Trophoblast cell (in vitro differentiated cells and primary cell): ENCODE data around the gene CLEC16A.
A peak's percentile ranks its signal among the peaks of the same experiment; 100 is the strongest.

ENCODE experiments used
- DNase-seq, 2 donors: peaks; one replicate each; pipeline ENCODE4 v3.0.0-alpha.2; 2016
- H2AFZ ChIP-seq: 2 replicates; pipeline ENCODE4 v1.6.1; 2013; ENCODE audit warnings: low read length, moderate library complexity, mild to moderate bottlenecking; ENCODE audit not compliant: insufficient read depth, poor library complexity
- H2AK5ac ChIP-seq: 2 replicates; pipeline ENCODE4 v1.6.1; 2013; ENCODE audit warnings: mild to moderate bottlenecking, low read length
- H2BK120ac ChIP-seq: 2 replicates; pipeline ENCODE4 v1.6.1; 2013; ENCODE audit warnings: low read length, mild to moderate bottlenecking, moderate library complexity; ENCODE audit not compliant: insufficient read depth, poor library complexity
- H2BK12ac ChIP-seq: 2 replicates; pipeline ENCODE4 v1.6.1; 2013; ENCODE audit warnings: mild to moderate bottlenecking, low read length, moderate library complexity
- H2BK5ac ChIP-seq: 2 replicates; pipeline ENCODE4 v1.6.1; 2013; ENCODE audit warnings: low read length, low read depth, moderate library complexity, mild to moderate bottlenecking; ENCODE audit not compliant: poor library complexity
- H3K14ac ChIP-seq: 2 replicates; pipeline ENCODE4 v1.6.1; 2013; ENCODE audit warnings: mild to moderate bottlenecking, low read length
- H3K18ac ChIP-seq: 2 replicates; pipeline ENCODE4 v1.6.1; 2013; ENCODE audit warnings: mild to moderate bottlenecking, low read length
- H3K23ac ChIP-seq: 2 replicates; pipeline ENCODE4 v1.6.1; 2013; ENCODE audit warnings: low read length
- H3K27ac ChIP-seq: 2 replicates; pipeline ENCODE4 v1.5.1; 2013; ENCODE audit warnings: low read depth, mild to moderate bottlenecking, inconsistent platforms, low read length, moderate library complexity
- H3K27me3 ChIP-seq: 2 replicates; pipeline ENCODE4 v1.6.1; 2013; ENCODE audit warnings: inconsistent platforms, mild to moderate bottlenecking, low read length, moderate library complexity; ENCODE audit not compliant: insufficient read depth
- H3K36me3 ChIP-seq, 2 experiments: 1 replicate in 1 of 2; 2 replicates in 1 of 2; pipeline ENCODE4 v1.6.1; 2013; ENCODE audit warnings: low read length in 2 of 2, mild to moderate bottlenecking in 2 of 2, moderate library complexity in 1 of 2; ENCODE audit not compliant: insufficient read depth in 2 of 2, control insufficient read depth in 1 of 2
- H3K4ac ChIP-seq: 2 replicates; pipeline ENCODE4 v1.6.1; 2013; ENCODE audit warnings: low read depth, mild to moderate bottlenecking, low read length, moderate library complexity
- H3K4me1 ChIP-seq, 2 experiments: 1 replicate in 1 of 2; 2 replicates in 1 of 2; pipeline ENCODE4 v1.6.1; 2013; ENCODE audit warnings: low read length in 2 of 2, mild to moderate bottlenecking in 2 of 2, moderate library complexity in 1 of 2; ENCODE audit not compliant: insufficient read depth in 2 of 2, control insufficient read depth in 1 of 2
- H3K4me2 ChIP-seq: 2 replicates; pipeline ENCODE4 v1.6.1; 2013; ENCODE audit warnings: inconsistent platforms, mild to moderate bottlenecking, low read length, moderate library complexity
- H3K4me3 ChIP-seq: 2 replicates; pipeline ENCODE4 v1.5.1; 2013; ENCODE audit warnings: mild to moderate bottlenecking, low read depth, low read length, inconsistent platforms
- H3K79me1 ChIP-seq: one replicate; pipeline ENCODE4 v1.6.1; 2013; ENCODE audit warnings: low read length
- H3K79me2 ChIP-seq: 2 replicates; pipeline ENCODE4 v1.6.1; 2013; ENCODE audit warnings: low read length, mild to moderate bottlenecking; ENCODE audit not compliant: control insufficient read depth, insufficient read depth, poor library complexity
- H3K9ac ChIP-seq: 2 replicates; pipeline ENCODE4 v1.6.1; 2013; ENCODE audit warnings: mild to moderate bottlenecking, low read length
- H3K9me3 ChIP-seq: 2 replicates; pipeline ENCODE4 v1.6.1; 2013; ENCODE audit warnings: low read depth, mild to moderate bottlenecking, control low read depth, inconsistent platforms, low read length; ENCODE audit not compliant: insufficient read depth
- H4K12ac ChIP-seq: 2 replicates; pipeline ENCODE4 v1.6.1; 2013; ENCODE audit warnings: low read depth, mild to moderate bottlenecking, low read length, moderate library complexity
- H4K8ac ChIP-seq: 2 replicates; pipeline ENCODE4 v1.6.1; 2013; ENCODE audit warnings: low read depth, mild to moderate bottlenecking, low read length, moderate library complexity
- H4K91ac ChIP-seq: one replicate; pipeline ENCODE4 v1.6.1; 2013; ENCODE audit warnings: low read depth, mild to moderate bottlenecking, low read length, moderate library complexity
- WGBS: extraction: QIAGEN DNeasy Blood & Tissue Kit; methylation state at CpG from one replicate; pipeline ENCODE4 v1.1.7; 2013; ENCODE audit warnings: missing lambda C conversion rate; ENCODE audit not compliant: insufficient read length, insufficient coverage; ENCODE audit errors: extremely low coverage; 5-methylcytosine and 5-hydroxymethylcytosine counted together

Gene CLEC16A

DNA sequence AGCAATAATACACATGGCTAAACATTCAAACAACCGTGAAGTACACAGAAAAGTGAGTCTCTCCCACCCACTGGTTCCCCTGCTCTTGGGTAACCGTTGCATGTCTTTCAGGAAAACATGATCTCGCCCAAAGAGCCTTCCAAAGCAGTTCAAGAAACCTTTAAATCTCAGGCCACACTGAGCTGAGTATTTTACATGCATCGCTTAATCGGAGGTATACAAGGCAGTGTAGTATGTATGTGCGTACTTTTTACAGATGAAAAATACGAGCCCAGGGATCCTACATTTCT lies 1.4 kb upstream of the CLEC16A start:
- H3K36me3 ChIP-seq = peaks cover 5 to 6% of the 10 kb centered on the region in 2 experiments
- peaks cover 18% of the 10 kb centered on the region for H3K79me2 ChIP-seq
- H4K8ac ChIP-seq = no peak overlapping the region
- H4K91ac ChIP-seq = no peak overlapping the region
- no peak overlapping the region for H3K14ac ChIP-seq
- peaks cover 22 to 38% of the 10 kb centered on the region in 2 experiments for H3K4me1 ChIP-seq
- no peak overlapping the region for H3K4ac ChIP-seq
- no CpG with 5 or more reads among the region's 7 CpGs for WGBS
- H2BK5ac ChIP-seq = no peak overlapping the region
- H4K12ac ChIP-seq = no peak overlapping the region
- no peak overlapping the region for H3K27ac ChIP-seq
- H3K27me3 ChIP-seq = no peaks in the 10 kb centered on the region
- no peak for DNase-seq
- H3K9me3 ChIP-seq = no peaks in the 10 kb centered on the region
- no peak overlapping the region for H2BK120ac ChIP-seq
- no peak overlapping the region for H3K18ac ChIP-seq
- H3K4me3 ChIP-seq = no peak overlapping the region
- H3K23ac ChIP-seq = no peak overlapping the region
- H3K9ac ChIP-seq = no peak overlapping the region
- no peak overlapping the region for H2AK5ac ChIP-seq
- no peak overlapping the region for H2BK12ac ChIP-seq
- peaks cover 7% of the 10 kb centered on the region for H3K79me1 ChIP-seq
- H3K4me2 ChIP-seq = no peak overlapping the region
- H2AFZ ChIP-seq = no peak overlapping the region

DNA sequence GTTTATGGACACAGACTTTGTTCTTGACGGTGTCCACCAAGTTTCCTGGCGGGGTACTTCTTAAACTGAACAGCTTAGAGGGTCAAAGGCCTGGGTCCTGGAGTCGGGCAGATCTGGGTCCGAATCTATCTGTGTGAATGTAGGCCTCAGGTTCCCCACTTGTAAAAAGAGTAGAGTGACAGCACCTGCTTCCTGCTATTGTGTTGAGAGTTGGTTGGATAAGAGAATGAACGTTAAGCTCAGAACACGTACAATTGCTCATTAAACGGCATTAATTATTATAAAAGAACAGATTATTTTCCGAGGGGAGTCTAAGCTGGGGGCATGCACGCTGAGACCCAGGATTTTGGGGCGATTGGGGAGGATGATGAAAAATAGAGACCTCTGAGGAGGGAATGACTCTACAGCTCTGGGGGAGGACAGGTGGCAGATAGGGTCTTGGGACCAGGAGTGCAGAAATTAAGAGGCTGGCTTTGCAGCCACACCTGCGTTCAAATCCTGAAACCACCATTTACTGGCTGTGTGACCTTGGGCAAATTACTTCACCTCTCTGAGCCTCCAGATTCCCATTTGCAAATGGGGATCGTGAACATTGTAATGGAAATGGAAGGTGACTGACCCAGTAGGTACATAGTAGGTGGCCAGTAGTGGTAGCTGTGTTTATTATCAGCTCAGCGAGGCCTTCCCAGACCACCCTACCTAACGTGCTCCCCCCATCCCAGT lies 862 bp downstream of the CLEC16A start:
- Histone ChIP-seq H3K4ac (peak overlapping the region; percentile 44), H2BK120ac (no peak overlapping the region), H3K79me1 (peaks cover 7% of the 10 kb centered on the region), H2AK5ac (no peak overlapping the region), H3K23ac (no peak overlapping the region), H3K27ac (no peak overlapping the region), H3K4me1 (peaks cover 31 to 35% of the 10 kb centered on the region in 2 experiments), H3K4me3 (peak overlapping the region; percentile 99), H2AFZ (no peak overlapping the region), H2BK5ac (no peak overlapping the region), H3K14ac (peak overlapping the region; percentile 81), H3K9me3 (no peaks in the 10 kb centered on the region), H3K79me2 (peaks cover 16% of the 10 kb centered on the region), H3K4me2 (peak overlapping the region; percentile 62), H3K18ac (no peak overlapping the region), H4K8ac (no peak overlapping the region), H3K36me3 (no peaks in the 10 kb centered on the region), H3K9ac (no peak overlapping the region), H4K91ac (no peak overlapping the region), H2BK12ac (no peak overlapping the region), H4K12ac (no peak overlapping the region), H3K27me3 (no peaks in the 10 kb centered on the region)
- no peak for DNase-seq
- no CpG with 5 or more reads among the region's 14 CpGs for WGBS

DNA sequence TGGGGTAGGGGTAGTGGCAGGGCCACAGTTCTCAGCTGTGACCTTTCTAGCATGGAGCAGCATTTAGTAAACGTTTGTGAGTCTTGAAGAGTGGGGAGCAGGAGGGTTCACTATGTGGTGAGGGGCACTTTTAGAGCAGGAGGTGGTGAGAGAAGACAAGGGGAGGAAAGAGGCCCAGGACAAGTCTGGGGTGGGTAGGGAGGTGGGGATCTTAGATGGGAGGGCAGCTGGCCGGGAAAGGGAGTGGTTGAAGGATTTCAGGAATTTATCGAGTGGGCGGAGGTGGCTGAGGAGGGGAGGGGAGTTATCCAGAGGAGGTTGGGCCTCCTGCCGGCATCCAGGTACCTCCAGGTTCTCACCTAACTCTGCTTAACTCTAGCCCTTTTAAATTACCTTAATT lies 1.9 kb downstream of the CLEC16A start:
- DNase-seq = peak; percentile 42 to 49
- H3K9ac ChIP-seq = no peak overlapping the region
- peaks cover 21 to 29% of the 10 kb centered on the region in 2 experiments for H3K4me1 ChIP-seq
- no peak overlapping the region for H4K8ac ChIP-seq
- no peak overlapping the region for H3K23ac ChIP-seq
- H3K27ac ChIP-seq = no peak overlapping the region
- H3K4ac ChIP-seq = no peak overlapping the region
- H3K4me3 ChIP-seq = no peak overlapping the region
- peak overlapping the region; percentile 24 for H3K4me2 ChIP-seq
- H2AK5ac ChIP-seq = no peak overlapping the region
- no peak overlapping the region for H3K18ac ChIP-seq
- no peak overlapping the region for H4K91ac ChIP-seq
- H3K27me3 ChIP-seq = no peaks in the 10 kb centered on the region
- H3K79me2 ChIP-seq = peaks cover 7% of the 10 kb centered on the region
- H3K36me3 ChIP-seq = no peaks in the 10 kb centered on the region
- no peak overlapping the region for H3K14ac ChIP-seq
- no peak overlapping the region for H2BK5ac ChIP-seq
- H2BK120ac ChIP-seq = no peak overlapping the region
- peaks cover 7% of the 10 kb centered on the region for H3K79me1 ChIP-seq
- no peak overlapping the region for H2AFZ ChIP-seq
- H2BK12ac ChIP-seq = no peak overlapping the region
- no peak overlapping the region for H4K12ac ChIP-seq
- no peaks in the 10 kb centered on the region for H3K9me3 ChIP-seq
- no CpG with 5 or more reads among the region's 5 CpGs for WGBS

DNA sequence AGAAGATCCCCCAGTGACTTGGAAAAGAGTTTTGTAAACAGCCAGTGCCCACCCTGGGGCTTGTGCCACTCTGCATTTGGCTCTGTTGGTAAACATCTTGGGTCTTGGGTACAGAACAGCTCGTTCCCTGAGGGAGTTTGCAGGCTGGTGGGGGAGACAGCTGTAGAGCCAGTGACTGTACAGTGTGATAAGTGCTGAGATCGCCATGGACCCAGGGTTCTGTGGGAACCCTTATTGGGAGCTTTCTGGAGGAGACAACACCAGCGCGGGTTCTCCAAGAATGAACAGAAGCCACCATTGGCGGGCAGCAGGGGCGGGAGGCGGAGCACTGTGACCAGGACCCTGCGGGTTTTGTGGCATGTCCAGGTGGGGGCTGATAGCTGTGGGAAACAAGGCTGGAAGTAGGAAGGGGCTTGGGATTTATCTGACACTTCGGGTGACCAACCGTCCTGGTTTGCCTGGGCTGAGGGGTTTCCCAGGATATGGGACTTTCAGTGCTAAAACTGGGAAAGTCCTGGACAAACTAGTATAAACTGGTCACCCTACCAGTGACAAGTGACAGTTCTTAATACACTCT lies 2.9 kb downstream of the CLEC16A start:
- no peak for DNase-seq
- Histone ChIP-seq H3K9me3 (no peaks in the 10 kb centered on the region), H2AK5ac (no peak overlapping the region), H2BK120ac (no peak overlapping the region), H4K12ac (no peak overlapping the region), H3K18ac (no peak overlapping the region), H3K36me3 (no peaks in the 10 kb centered on the region), H3K23ac (no peak overlapping the region), H3K9ac (no peak overlapping the region), H3K14ac (no peak overlapping the region), H2BK12ac (no peak overlapping the region), H2BK5ac (no peak overlapping the region), H3K4me1 (peaks cover 21 to 26% of the 10 kb centered on the region in 2 experiments), H3K27me3 (no peaks in the 10 kb centered on the region), H2AFZ (no peak overlapping the region), H3K79me2 (peaks cover 4% of the 10 kb centered on the region), H4K91ac (no peak overlapping the region), H3K27ac (no peak overlapping the region), H3K4ac (peak overlapping the region; percentile 19), H3K4me3 (no peak overlapping the region), H3K79me1 (peaks cover 2% of the 10 kb centered on the region), H4K8ac (no peak overlapping the region), H3K4me2 (no peak overlapping the region)
- no CpG with 5 or more reads among the region's 10 CpGs for WGBS
